ENCODE data around the gene RAB11FIP3. TPM values are rescaled to one million over a fixed set of nuclear protein-coding genes. Genes with fewer than 3 reads are reported as not detected.

RAB11FIP3 gene
- polyA plus RNA-seq, 1 experiment, result 13.3 TPM

DNA sequence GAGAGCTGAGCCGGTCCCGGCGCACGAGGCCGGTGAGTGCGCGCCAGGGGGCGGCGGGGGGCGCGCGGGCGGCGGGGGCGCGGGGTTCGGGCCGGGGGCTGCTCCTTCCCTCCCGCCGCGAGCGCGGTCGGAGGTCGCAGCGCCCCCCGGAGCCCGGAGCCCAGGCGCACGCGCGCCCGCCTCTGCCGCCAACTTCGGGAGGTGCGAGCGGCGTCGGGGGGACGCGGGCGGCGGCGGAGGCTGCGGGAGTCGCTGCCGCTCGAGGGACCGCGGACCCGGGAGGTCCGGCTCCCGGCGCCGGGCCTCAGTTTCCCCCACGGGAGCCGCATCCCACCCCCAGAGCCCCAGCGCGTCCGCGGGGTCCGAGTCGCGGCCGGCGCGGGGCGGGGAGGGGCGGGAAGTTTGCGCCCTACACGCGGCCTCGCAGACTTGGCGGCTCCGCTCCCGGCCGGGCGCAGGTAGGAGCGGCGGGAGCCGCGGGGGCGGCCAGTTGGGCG lies 134.8 kb downstream of the RAB11FIP3 start, which contains the start of gene PRR35:
Gene PRR35 (plus strand): TSS at position 191 of the 497 bp plus-strand sequence. CDS start 2,901 bp downstream, outside the sequence.
- ChIA-PET POLR2A (no interaction called here), CTCF (no interaction called here)
- TF ChIP-seq, protein P1, sequence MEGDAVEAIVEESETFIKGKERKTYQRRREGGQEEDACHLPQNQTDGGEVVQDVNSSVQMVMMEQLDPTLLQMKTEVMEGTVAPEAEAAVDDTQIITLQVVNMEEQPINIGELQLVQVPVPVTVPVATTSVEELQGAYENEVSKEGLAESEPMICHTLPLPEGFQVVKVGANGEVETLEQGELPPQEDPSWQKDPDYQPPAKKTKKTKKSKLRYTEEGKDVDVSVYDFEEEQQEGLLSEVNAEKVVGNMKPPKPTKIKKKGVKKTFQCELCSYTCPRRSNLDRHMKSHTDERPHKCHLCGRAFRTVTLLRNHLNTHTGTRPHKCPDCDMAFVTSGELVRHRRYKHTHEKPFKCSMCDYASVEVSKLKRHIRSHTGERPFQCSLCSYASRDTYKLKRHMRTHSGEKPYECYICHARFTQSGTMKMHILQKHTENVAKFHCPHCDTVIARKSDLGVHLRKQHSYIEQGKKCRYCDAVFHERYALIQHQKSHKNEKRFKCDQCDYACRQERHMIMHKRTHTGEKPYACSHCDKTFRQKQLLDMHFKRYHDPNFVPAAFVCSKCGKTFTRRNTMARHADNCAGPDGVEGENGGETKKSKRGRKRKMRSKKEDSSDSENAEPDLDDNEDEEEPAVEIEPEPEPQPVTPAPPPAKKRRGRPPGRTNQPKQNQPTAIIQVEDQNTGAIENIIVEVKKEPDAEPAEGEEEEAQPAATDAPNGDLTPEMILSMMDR (IDR thresholded peaks at IDR 0.05; ENCODE audit: insufficient read depth, low read depth, low read length), result no peak
- Histone ChIP-seq H3K27me3 (ENCODE audit: control insufficient read depth, insufficient read depth, low read length) (peaks cover 13% of the 10 kb centered on the region), H3K36me3 (ENCODE audit: control insufficient read depth, insufficient read depth, low read length) (no peaks in the 10 kb centered on the region), H3K4me3 (ENCODE audit: low read depth, low read length) (no peak within 1 kb of the TSS)
- DNase-seq (ENCODE audit: low read depth), result no peak

DNA sequence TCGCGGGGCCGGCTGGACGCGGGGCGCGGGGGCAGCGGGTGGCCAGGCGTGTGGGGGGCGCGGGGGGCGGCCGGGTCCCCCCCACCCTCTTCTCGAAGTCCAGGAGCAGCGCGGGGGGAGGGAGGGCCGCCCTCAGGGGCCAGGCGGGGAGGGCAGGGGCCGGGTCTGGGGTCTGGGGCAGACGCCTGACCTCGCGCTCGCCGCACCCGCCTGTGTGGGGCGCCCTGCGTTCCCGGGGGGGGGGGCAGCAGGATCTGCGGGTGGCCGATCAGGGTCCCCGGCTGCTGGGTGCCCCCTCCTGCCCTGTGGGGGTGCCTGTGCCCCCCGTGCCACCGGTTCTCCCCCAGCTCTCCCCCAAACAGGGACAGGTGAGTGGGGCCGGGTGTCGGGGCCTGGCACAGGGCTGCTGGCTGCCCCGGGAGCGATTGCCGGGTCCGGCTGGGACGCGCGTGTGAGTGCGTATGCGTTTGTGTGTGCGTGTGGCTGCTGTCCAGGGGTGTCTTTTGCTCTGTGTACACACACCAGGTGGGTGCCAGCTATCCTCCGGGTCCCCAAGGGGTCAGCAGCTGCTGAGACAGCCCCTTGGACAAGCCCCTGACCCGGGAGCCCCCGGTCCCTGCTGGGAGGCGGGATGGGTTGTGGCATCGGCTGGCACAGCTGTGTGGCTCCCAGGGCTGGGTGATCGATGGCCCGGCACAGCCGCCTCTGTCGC lies 135.4 kb downstream of the RAB11FIP3 start:
- Histone ChIP-seq H3K4me3 (ENCODE audit: low read depth, low read length) (no peak overlapping the region), H3K27me3 (ENCODE audit: control insufficient read depth, insufficient read depth, low read length) (peaks cover 13% of the 10 kb centered on the region), H3K36me3 (ENCODE audit: control insufficient read depth, insufficient read depth, low read length) (no peaks in the 10 kb centered on the region)
- TF ChIP-seq, protein P1 (IDR thresholded peaks at IDR 0.05; ENCODE audit: insufficient read depth, low read depth, low read length), result no peak
- DNase-seq (ENCODE audit: low read depth), result no peak
- CTCF ChIA-PET, result no interaction called here
- POLR2A ChIA-PET, result no interaction called here

DNA sequence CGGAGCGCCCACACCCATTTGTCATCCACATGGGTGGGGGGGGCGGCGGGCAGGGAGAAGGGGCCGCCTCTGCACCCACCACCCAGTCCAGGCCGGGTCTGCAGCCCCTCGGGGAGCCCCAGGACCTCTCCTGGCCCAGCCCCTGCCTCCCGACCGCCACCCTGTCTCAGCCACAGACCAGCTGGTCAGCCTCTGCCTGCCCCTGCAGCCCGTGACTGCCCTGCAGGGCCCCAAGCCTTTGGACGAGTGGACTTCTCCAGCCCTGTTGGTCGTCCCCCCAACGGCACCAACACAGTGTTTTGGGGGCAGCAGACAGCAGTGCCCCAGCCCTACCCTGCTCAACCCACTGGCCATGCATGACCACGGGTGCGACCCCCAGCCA lies 136.0 kb downstream of the RAB11FIP3 start:
- DNase-seq (ENCODE audit: low read depth), result no peak
- Histone ChIP-seq H3K36me3 (ENCODE audit: control insufficient read depth, insufficient read depth, low read length) (no peaks in the 10 kb centered on the region), H3K27me3 (ENCODE audit: control insufficient read depth, insufficient read depth, low read length) (peaks cover 13% of the 10 kb centered on the region), H3K4me3 (ENCODE audit: low read depth, low read length) (no peak overlapping the region)
- ChIA-PET CTCF (no interaction called here), POLR2A (no interaction called here)
- TF ChIP-seq, protein P1 (IDR thresholded peaks at IDR 0.05; ENCODE audit: insufficient read depth, low read depth, low read length), result no peak

DNA sequence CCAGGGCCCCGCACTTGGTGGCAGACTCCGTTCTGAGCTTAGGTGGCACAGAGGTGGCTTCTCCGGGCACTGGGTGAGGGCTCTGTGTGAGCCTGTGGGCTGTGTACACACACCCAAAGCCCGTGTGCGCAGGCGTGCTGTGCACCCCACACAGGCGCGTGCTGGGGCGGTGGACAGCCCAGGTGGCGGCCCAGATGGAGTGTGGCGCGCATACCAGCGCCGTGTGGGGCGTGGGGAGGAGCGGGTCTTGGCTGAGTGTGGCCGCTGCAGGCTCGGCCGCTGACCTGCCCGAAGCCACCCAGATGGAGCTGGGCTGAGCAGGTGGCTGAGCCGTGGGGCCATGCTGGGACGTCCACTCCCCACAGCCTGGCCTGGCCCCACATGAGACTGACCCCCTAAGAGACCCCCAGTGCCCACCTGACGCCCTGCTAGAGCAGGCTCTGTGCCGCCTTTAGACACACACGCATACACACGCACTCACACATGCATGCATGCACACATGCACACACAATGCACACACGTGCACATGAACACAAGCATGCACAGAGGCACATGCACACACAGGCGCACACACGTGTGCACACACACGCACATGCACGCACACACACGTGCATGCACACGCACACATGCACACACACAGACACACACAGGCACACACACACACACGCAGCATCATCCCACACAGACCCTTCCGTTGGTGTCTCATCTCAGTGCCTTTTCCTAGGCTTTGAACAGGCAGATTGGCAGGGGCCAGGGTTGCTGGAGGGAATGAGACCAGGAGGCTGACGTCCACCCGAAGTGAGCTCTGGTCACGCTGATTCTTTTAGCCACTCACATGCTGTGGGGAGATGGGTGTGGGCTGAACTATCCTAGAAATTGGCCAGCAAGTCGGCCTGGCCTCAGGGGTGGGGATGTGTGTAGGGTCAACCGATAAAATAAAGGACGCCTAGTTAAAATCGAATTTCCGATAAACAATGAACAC lies 136.8 kb downstream of the RAB11FIP3 start:
- Histone ChIP-seq H3K36me3 (ENCODE audit: control insufficient read depth, insufficient read depth, low read length) (no peaks in the 10 kb centered on the region), H3K4me3 (ENCODE audit: low read depth, low read length) (no peak overlapping the region), H3K27me3 (ENCODE audit: control insufficient read depth, insufficient read depth, low read length) (peaks cover 13% of the 10 kb centered on the region)
- ChIA-PET CTCF (no interaction called here), POLR2A (no interaction called here)
- TF ChIP-seq, protein P1 (IDR thresholded peaks at IDR 0.05; ENCODE audit: insufficient read depth, low read depth, low read length), result no peak
- no peak for DNase-seq (ENCODE audit: low read depth)

DNA sequence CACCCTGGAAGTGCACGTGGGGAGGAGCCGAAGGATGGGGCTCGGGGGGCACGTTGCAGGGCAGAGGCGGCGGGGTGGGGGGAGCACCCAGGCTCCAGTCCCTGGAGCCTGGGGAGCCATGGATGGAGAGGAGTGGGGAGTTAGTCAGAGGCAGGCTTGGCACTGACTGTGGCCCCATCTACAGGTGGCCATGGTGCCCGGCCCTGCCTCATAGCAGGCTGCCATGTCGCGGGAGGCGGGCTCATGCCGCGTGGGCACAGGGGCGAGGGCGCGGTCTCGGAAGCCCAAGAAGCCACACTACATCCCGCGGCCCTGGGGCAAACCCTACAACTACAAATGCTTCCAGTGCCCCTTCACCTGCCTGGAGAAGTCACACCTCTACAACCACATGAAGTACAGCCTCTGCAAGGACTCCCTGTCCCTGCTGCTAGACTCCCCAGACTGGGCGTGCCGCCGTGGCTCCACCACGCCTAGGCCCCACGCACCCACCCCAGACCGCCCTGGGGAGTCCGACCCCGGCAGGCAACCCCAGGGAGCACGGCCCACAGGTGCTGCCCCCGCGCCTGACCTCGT lies 137.7 kb downstream of the RAB11FIP3 start:
- DNase-seq (ENCODE audit: low read depth), result no peak
- no peak overlapping the region for H3K4me3 ChIP-seq (ENCODE audit: low read depth, low read length)
- ChIA-PET CTCF (no interaction called here), POLR2A (no interaction called here)
- H3K36me3 ChIP-seq (ENCODE audit: control insufficient read depth, insufficient read depth, low read length), result no peaks in the 10 kb centered on the region
- peaks cover 13% of the 10 kb centered on the region for H3K27me3 ChIP-seq (ENCODE audit: control insufficient read depth, insufficient read depth, low read length)
- TF ChIP-seq, protein P1 (IDR thresholded peaks at IDR 0.05; ENCODE audit: insufficient read depth, low read depth, low read length), result no peak
